ENCODE results near the gene HIPK2. TPM values are rescaled to one million over a fixed set of nuclear protein-coding genes. Genes with fewer than 3 reads are reported as not detected.

The HIPK2 gene
- total and polyA plus RNA-seq, 10 of the 15 experiments (the other 5 are each of a cell fraction or from before 2014, with no cell fraction given), result 1.7 to 39.0 (median 9.4) TPM

DNA sequence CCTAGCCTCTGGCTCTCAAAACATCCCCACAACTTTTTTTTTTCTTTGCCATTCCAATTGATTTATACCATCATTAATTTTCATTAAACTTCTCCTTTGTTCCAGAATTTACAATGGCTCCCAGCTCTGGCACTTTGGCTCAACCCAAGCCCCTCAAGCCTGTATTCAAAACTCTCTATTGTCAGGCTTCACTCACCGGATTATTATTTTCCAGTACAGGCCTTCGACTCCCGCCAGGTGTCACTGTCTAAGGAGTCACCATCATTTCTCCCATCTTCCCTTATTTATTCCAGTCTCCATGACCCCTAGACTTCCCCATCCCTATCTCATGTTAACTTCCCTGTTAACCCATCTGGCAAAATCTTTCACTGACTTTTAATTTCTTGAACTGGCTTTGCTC, 67.8 kb downstream of the HIPK2 start (continued):
- TF ChIP-seq, protein P1, sequence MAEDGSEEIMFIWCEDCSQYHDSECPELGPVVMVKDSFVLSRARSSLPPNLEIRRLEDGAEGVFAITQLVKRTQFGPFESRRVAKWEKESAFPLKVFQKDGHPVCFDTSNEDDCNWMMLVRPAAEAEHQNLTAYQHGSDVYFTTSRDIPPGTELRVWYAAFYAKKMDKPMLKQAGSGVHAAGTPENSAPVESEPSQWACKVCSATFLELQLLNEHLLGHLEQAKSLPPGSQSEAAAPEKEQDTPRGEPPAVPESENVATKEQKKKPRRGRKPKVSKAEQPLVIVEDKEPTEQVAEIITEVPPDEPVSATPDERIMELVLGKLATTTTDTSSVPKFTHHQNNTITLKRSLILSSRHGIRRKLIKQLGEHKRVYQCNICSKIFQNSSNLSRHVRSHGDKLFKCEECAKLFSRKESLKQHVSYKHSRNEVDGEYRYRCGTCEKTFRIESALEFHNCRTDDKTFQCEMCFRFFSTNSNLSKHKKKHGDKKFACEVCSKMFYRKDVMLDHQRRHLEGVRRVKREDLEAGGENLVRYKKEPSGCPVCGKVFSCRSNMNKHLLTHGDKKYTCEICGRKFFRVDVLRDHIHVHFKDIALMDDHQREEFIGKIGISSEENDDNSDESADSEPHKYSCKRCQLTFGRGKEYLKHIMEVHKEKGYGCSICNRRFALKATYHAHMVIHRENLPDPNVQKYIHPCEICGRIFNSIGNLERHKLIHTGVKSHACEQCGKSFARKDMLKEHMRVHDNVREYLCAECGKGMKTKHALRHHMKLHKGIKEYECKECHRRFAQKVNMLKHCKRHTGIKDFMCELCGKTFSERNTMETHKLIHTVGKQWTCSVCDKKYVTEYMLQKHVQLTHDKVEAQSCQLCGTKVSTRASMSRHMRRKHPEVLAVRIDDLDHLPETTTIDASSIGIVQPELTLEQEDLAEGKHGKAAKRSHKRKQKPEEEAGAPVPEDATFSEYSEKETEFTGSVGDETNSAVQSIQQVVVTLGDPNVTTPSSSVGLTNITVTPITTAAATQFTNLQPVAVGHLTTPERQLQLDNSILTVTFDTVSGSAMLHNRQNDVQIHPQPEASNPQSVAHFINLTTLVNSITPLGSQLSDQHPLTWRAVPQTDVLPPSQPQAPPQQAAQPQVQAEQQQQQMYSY (CRISPR knock-in tag; IDR thresholded peaks at IDR 0.05), result no peak
- TF ChIP-seq FOS (IDR thresholded peaks at IDR 0.05; ENCODE audit: borderline replicate concordance, extremely low read depth, insufficient read length) (no peak), MXI1 (IDR thresholded peaks at IDR 0.05; ENCODE audit: low read depth, low read length) (no peak)

DNA sequence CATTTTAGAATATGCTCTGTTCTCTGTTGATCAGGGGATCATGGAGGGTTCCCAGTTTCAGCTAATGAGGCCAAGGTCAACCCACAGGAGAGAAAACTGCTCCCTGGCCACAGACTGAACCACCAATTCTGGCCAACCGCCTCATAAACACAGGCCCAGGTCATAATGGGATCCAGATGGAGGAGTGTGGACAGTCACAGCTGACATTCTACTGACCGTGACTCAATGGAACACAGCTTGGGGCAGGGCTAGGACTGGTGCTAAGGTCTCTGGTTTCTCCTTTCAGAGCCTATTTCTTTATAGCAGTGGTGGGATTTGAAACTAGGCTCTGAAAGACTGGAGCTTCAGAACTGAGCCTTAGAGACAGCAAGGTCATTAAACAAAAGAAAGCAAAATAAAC, 68.3 kb downstream of the HIPK2 start:
- in situ Hi-C loops (cut with MboI) (no loop called here), intact Hi-C loops (cut with micrococcal nuclease; ENCODE audit: unreplicated experiment) (no loop called here)
- Histone ChIP-seq H4K20me1 (ENCODE audit: control insufficient read depth, insufficient read depth) (no peaks in the 10 kb centered on the region), H3K4me1 (ENCODE audit: control insufficient read depth, insufficient read depth, low read length) (peaks cover 17% of the 10 kb centered on the region), H3K9me3 (replicated peaks; ENCODE audit: control insufficient read depth, insufficient read depth, low read length) (no peaks in the 10 kb centered on the region; the same call in 2 of the 3 replicates), H3K79me2 (ENCODE audit: control insufficient read depth, insufficient read depth, low read length) (peaks cover 6% of the 10 kb centered on the region), H3K9ac (ENCODE audit: control insufficient read depth, insufficient read depth, low read length) (no peak overlapping the region), H2AFZ (ENCODE audit: control insufficient read depth, low read depth, low read length) (no peak overlapping the region), H3K4me2 (ENCODE audit: control insufficient read depth, insufficient read depth) (no peak overlapping the region), H3K4me3 (no peak overlapping the region), H3K27me3 (replicated peaks in 1 of 2; ENCODE audit: control insufficient read depth in 2 of 2, insufficient read depth in 2 of 2, low read length in 1 of 2) (no peaks in the 10 kb centered on the region), H3K36me3 (ENCODE audit: control insufficient read depth in 2 of 2, insufficient read depth in 2 of 2, low read length in 1 of 2) (peaks cover 3 to 12% of the 10 kb centered on the region in 2 experiments; a peak in 3 of 4 replicates), H3K27ac (ENCODE audit: control insufficient read depth, insufficient read depth) (no peak overlapping the region)
- no TSS peak for BruUV-seq (replicated peaks)
- DNase-seq (ENCODE audit: low read depth, low spot score), result no peak
- POLR2A ChIA-PET, result interaction anchor here (1.5 to 1.6 kb wide), 2 partner anchors 10 to 36 kb away, joined by 3 to 5 read pairs; no protein-coding TSS in a partner anchor
- TF ChIP-seq, protein P2, sequence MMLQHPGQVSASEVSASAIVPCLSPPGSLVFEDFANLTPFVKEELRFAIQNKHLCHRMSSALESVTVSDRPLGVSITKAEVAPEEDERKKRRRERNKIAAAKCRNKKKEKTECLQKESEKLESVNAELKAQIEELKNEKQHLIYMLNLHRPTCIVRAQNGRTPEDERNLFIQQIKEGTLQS (IDR thresholded peaks at IDR 0.05; ENCODE audit: borderline replicate concordance, extremely low read depth, low read depth, low read length), result no peak
- TF ChIP-seq, protein P3, sequence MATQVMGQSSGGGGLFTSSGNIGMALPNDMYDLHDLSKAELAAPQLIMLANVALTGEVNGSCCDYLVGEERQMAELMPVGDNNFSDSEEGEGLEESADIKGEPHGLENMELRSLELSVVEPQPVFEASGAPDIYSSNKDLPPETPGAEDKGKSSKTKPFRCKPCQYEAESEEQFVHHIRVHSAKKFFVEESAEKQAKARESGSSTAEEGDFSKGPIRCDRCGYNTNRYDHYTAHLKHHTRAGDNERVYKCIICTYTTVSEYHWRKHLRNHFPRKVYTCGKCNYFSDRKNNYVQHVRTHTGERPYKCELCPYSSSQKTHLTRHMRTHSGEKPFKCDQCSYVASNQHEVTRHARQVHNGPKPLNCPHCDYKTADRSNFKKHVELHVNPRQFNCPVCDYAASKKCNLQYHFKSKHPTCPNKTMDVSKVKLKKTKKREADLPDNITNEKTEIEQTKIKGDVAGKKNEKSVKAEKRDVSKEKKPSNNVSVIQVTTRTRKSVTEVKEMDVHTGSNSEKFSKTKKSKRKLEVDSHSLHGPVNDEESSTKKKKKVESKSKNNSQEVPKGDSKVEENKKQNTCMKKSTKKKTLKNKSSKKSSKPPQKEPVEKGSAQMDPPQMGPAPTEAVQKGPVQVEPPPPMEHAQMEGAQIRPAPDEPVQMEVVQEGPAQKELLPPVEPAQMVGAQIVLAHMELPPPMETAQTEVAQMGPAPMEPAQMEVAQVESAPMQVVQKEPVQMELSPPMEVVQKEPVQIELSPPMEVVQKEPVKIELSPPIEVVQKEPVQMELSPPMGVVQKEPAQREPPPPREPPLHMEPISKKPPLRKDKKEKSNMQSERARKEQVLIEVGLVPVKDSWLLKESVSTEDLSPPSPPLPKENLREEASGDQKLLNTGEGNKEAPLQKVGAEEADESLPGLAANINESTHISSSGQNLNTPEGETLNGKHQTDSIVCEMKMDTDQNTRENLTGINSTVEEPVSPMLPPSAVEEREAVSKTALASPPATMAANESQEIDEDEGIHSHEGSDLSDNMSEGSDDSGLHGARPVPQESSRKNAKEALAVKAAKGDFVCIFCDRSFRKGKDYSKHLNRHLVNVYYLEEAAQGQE (IDR thresholded peaks at IDR 0.05; ENCODE audit: low read depth, low read length), result no peak
- TF ChIP-seq, protein P4, sequence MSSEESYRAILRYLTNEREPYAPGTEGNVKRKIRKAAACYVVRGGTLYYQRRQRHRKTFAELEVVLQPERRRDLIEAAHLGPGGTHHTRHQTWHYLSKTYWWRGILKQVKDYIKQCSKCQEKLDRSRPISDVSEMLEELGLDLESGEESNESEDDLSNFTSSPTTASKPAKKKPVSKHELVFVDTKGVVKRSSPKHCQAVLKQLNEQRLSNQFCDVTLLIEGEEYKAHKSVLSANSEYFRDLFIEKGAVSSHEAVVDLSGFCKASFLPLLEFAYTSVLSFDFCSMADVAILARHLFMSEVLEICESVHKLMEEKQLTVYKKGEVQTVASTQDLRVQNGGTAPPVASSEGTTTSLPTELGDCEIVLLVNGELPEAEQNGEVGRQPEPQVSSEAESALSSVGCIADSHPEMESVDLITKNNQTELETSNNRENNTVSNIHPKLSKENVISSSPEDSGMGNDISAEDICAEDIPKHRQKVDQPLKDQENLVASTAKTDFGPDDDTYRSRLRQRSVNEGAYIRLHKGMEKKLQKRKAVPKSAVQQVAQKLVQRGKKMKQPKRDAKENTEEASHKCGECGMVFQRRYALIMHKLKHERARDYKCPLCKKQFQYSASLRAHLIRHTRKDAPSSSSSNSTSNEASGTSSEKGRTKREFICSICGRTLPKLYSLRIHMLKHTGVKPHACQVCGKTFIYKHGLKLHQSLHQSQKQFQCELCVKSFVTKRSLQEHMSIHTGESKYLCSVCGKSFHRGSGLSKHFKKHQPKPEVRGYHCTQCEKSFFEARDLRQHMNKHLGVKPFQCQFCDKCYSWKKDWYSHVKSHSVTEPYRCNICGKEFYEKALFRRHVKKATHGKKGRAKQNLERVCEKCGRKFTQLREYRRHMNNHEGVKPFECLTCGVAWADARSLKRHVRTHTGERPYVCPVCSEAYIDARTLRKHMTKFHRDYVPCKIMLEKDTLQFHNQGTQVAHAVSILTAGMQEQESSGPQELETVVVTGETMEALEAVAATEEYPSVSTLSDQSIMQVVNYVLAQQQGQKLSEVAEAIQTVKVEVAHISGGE (CRISPR knock-in tag; IDR thresholded peaks at IDR 0.05), result no peak
- TF ChIP-seq MYB (IDR thresholded peaks at IDR 0.05; ENCODE audit: borderline replicate concordance, low read depth, low read length), result no peak
- TF ChIP-seq SIN3A (IDR thresholded peaks at IDR 0.05; ENCODE audit: low read depth, low read length), result no peak
- no peak for TF ChIP-seq NFYA (IDR thresholded peaks at IDR 0.05; ENCODE audit: borderline replicate concordance, low read depth, low read length)
- no peak for ATAC-seq
- SMC1A ChIA-PET (ENCODE audit: uncharacterized antibody, unreplicated experiment), result interaction anchor here (0.7 to 3.2 kb wide), 9 partner anchors 11 to 121 kb away, joined by 3 to 28 read pairs (median 4); no protein-coding TSS in a partner anchor
- WGBS (ENCODE audit: insufficient coverage, insufficient replicate concordance, low lambda C conversion rate, missing lambda C conversion rate), result 54% methylated on average over 2 of the region's 2 CpGs
- FAIRE-seq, result no peak
- CTCF ChIA-PET, result interaction anchor here (0.7 to 2.1 kb wide), 8 partner anchors 11 to 293 kb away, joined by 3 to 6 read pairs (median 3); no protein-coding TSS in a partner anchor
- RAD21 ChIA-PET (ENCODE audit: unreplicated experiment), result interaction anchor here (0.6 to 2.7 kb wide), 3 partner anchors 26 to 64 kb away, joined by 6 to 18 read pairs (median 11); no protein-coding TSS in a partner anchor

Data from GM12878 (cell line).